Prostate gland (tissue), 2 donors: ENCODE measurements around the gene IRX5. TPM values are rescaled to one million over a fixed set of nuclear protein-coding genes. Genes with fewer than 3 reads are reported as not detected.

Experiments used
- DNase-seq: peaks from one replicate; pipeline ENCODE4 v3.0.0-alpha.2; 2019; ENCODE audit warnings: low spot score
- H3K27ac ChIP-seq, 2 donors: fragments of 200-600 bp; sonication (generic); 2 replicates each; pipeline ENCODE4 v1.5.1; 2017 to 2019
- H3K27me3 ChIP-seq: fragments of 200-600 bp; sonication (generic); replicated peaks from 2 replicates; pipeline ENCODE4 v1.5.1; 2019; ENCODE audit not compliant: insufficient read depth
- H3K36me3 ChIP-seq, 2 donors: fragments of 200-600 bp; sonication (generic); 1 replicate in 1 of 2; 2 replicates in 1 of 2; pipeline versions ENCODE4 v1.5.1 to v1.8.1; 2017 to 2019
- H3K4me1 ChIP-seq: fragments of 200-600 bp; sonication (generic); replicated peaks from 2 replicates; pipeline ENCODE4 v1.5.1; 2019
- H3K4me3 ChIP-seq, 2 donors: fragments of 200-600 bp; sonication (generic); 2 replicates each; pipeline ENCODE4 v1.5.1; 2017 to 2019
- H3K9me3 ChIP-seq: fragments of 200-600 bp; sonication (generic); 2 replicates; pipeline ENCODE4 v1.5.1; 2017
- POLR2A ChIP-seq: fragments of 450-650 bp; IDR thresholded peaks from one replicate; pipeline ENCODE4 v1.6.1; 2016; ENCODE audit warnings: antibody characterized with exemption, mild to moderate bottlenecking
- POLR2AphosphoS5 ChIP-seq: sonication (generic); formaldehyde crosslinking; IDR thresholded peaks from one replicate; pipeline ENCODE4 v1.6.1; 2017; ENCODE audit warnings: antibody characterized with exemption
- WGBS: methylation state at CpG from one replicate; pipeline ENCODE4 v1.1.5; 2018; 5-methylcytosine and 5-hydroxymethylcytosine counted together
- intact Hi-C: fragments of 100-400 bp; cut with DNase I; formaldehyde crosslinking; loops from one replicate; pipeline ENCODE4 v1.14.2; 2022
- total RNA-seq, 2 donors: library from RNA; depleted of rRNA; stranded (reverse); fragments of >200 nt; gene quantifications; one replicate each; pipeline ENCODE4 v1.1.0, GENCODE V29; 2016
- TF ChIP-seq, protein P1 (sequence below), 4 experiments: fragments of 200-600 bp in 2 of 4; fragments of 450-650 bp in 2 of 4; sonication (generic) in 2 of 4; IDR thresholded peaks; 1 replicate in 3 of 4; 2 replicates in 1 of 4; pipeline ENCODE4 v1.5.1; 2016 to 2019; ENCODE audit warnings: antibody characterized with exemption in 4 of 4, mild to moderate bottlenecking in 2 of 4, moderate library complexity in 2 of 4

IRX5 gene
- total RNA-seq, 2 donors from 2014 or later, result 12.7 to 38.8 TPM

GRCh38 chr16:54926166-54926838, 4.4 kb upstream of the IRX5 start:
- peak overlapping the region; percentile 7 to 92 for H3K27ac ChIP-seq
- H3K27me3 ChIP-seq, result no peaks in the 10 kb centered on the region
- no peaks in the 10 kb centered on the region for H3K4me1 ChIP-seq
- H3K9me3 ChIP-seq, result no peaks in the 10 kb centered on the region
- no peaks in the 10 kb centered on the region for H3K36me3 ChIP-seq
- TF ChIP-seq POLR2A (no peak), POLR2AphosphoS5 (no peak)
- TF ChIP-seq, protein P1, sequence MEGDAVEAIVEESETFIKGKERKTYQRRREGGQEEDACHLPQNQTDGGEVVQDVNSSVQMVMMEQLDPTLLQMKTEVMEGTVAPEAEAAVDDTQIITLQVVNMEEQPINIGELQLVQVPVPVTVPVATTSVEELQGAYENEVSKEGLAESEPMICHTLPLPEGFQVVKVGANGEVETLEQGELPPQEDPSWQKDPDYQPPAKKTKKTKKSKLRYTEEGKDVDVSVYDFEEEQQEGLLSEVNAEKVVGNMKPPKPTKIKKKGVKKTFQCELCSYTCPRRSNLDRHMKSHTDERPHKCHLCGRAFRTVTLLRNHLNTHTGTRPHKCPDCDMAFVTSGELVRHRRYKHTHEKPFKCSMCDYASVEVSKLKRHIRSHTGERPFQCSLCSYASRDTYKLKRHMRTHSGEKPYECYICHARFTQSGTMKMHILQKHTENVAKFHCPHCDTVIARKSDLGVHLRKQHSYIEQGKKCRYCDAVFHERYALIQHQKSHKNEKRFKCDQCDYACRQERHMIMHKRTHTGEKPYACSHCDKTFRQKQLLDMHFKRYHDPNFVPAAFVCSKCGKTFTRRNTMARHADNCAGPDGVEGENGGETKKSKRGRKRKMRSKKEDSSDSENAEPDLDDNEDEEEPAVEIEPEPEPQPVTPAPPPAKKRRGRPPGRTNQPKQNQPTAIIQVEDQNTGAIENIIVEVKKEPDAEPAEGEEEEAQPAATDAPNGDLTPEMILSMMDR (IDR thresholded peaks at IDR 0.05), result no peak
- no peak overlapping the region for H3K4me3 ChIP-seq
- DNase-seq, result no peak
- 43% methylated on average over 4 of the region's 4 CpGs for WGBS
- intact Hi-C loops, result no loop called here

DNA sequence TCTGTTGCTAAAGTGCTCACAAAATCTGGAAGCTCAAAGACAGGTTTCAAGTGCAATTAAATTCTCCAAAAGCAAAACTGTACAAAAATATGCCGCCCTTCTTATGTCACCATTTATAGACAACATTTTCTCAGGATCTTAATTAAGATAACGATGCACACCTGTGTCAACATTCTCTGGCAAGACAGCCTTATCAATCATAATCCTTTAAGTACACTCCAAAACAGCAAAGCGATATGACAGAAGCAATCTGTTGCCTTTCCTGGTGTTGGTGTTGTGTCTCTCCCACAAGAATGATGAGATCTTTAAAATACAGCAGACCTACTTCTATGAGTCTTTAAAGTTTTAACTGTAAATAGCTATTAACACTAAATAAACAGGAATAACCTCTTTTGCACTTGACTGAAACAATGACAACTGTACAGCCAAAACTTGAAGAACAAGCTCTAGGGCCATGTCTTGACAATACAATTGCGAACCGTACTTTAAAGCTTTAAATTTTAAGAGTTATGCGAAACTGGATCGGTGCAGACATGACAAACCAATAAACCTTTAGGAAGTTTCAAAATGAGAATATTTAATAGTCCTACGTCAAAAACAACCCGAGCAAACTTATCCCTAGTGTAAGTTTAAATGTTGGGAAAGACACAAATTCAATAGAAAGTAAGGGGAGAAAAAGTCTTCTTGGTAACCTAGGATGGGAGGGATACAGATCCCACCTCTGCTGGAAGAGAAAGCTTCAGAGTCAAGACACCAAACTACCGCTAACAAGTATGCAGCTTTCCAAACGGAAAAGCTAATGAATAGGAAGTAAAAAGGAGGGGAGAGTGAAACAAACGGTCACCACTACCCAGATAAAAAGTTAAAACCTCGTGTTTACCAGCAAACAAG, 3.3 kb upstream of the IRX5 start:
- Histone ChIP-seq H3K27me3 (no peaks in the 10 kb centered on the region), H3K27ac (peak overlapping the region; percentile 92 to 94)
- intact Hi-C loops, result no loop called here

GRCh38 chr16:54928016-54928356, 2.7 kb upstream of the IRX5 start:
- Histone ChIP-seq H3K9me3 (no peaks in the 10 kb centered on the region), H3K27ac (peak overlapping the region; percentile 92 to 94), H3K36me3 (no peaks in the 10 kb centered on the region), H3K27me3 (no peaks in the 10 kb centered on the region), H3K4me3 (peak overlapping the region; percentile 75 to 80), H3K4me1 (no peaks in the 10 kb centered on the region)
- 3% methylated on average over 13 of the region's 13 CpGs for WGBS
- TF ChIP-seq POLR2A (no peak), POLR2AphosphoS5 (no peak)
- TF ChIP-seq, protein P1 (IDR thresholded peaks at IDR 0.05), result no peak
- intact Hi-C loops, result no loop called here
- no peak for DNase-seq

More for the DNA sequence above, 3.3 kb upstream of the IRX5 start:
- no peaks in the 10 kb centered on the region for H3K4me1 ChIP-seq
- WGBS, result 12% methylated on average over 13 of the region's 13 CpGs
- H3K9me3 ChIP-seq, result no peaks in the 10 kb centered on the region
- no peak for DNase-seq
- H3K36me3 ChIP-seq, result no peaks in the 10 kb centered on the region
- peak overlapping the region; percentile 75 to 80 for H3K4me3 ChIP-seq
- TF ChIP-seq POLR2AphosphoS5 (peak; percentile 72), POLR2A (peak; percentile 10)
- TF ChIP-seq, protein P1 (IDR thresholded peaks at IDR 0.05), result no peak

DNA sequence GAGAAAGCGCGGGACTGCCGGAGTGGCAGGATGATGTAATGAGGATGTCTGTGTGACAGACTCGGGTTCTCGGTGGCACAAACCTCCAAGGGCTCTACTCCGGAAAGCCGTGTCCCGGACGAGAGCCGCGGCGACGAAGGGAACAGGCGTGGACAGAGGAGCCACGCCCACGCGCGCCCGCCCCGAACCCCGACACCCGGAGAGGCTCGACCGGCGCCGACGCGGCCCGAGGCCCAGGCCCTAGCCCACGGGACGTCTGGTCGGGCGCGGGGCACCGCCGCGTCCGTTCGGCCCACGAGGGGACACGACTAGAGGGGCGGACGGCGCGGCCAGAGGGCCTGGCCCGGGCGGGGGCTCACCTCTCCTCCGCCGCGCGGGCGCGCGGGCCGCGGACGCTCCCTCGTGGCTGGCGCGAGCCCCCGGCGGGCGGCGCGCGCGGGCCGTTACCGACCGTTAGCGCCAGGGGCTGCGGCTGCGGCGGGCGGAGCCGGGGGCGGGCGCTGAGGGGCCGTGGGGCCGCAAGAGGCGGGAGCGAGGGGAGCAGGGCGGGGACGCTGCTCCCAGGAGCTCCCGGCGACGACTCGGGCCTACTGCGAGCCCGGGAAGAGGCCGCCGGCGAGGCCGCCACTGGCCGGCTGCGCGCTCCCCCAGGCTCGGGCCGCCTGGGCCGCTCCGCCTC, 2.1 kb upstream of the IRX5 start:
- Histone ChIP-seq H3K27me3 (no peaks in the 10 kb centered on the region), H3K27ac (peak overlapping the region; percentile 92 to 94), H3K4me3 (peak overlapping the region; percentile 75 to 80), H3K9me3 (no peaks in the 10 kb centered on the region), H3K36me3 (no peaks in the 10 kb centered on the region), H3K4me1 (no peaks in the 10 kb centered on the region)
- WGBS, result under 1% methylated on average over 44 of the region's 101 CpGs
- intact Hi-C loops, result no loop called here
- TF ChIP-seq POLR2A (peak; percentile 16), POLR2AphosphoS5 (no peak)
- TF ChIP-seq, protein P1 (IDR thresholded peaks at IDR 0.05), result peak in 2 of 4 experiments; percentile 26 to 41
- peak; percentile 78 for DNase-seq
